ENCODE data around the gene MKX.

The MKX gene

DNA sequence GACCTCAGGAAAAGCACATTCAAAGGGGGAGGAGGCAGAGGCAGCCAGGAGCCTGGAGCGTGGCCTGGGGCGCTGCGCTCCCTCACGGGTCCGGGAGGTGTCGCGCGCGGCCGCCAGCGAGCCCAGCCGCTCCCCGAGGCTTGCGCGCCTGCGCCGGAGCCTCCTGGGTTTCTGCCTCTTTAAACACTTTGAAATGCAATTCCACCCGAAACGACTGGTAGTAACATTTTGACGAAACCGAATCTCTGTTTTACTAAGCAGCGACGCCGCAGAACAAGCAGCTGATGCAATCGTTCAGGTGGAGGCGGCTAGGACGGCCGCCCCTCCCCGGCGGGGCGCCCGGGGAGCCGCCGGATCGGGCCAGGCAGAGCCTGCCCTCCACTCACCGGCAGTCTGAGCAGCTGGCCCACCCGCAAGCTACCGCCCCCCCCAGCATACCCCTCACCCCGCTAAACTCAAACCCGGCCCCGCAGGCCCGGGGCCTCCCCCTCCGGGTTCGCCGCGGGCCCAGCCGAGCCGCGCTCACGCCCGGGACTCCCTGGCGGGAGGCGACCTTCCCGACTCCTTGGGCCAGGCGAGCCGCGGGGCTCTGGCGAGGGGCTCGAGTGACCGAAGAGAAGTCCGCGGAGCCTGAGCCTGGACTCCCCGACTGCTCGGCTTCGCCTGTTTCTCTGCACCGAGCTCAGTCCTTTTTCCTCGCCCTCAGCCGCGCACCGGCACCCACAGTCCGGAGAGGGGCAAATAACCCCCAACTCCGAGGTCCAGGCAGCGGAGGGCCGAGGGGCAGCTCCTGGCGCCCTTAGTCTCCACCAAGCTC, 3.2 kb downstream of the MKX start:
- peak; percentile 24 for DNase-seq

DNA sequence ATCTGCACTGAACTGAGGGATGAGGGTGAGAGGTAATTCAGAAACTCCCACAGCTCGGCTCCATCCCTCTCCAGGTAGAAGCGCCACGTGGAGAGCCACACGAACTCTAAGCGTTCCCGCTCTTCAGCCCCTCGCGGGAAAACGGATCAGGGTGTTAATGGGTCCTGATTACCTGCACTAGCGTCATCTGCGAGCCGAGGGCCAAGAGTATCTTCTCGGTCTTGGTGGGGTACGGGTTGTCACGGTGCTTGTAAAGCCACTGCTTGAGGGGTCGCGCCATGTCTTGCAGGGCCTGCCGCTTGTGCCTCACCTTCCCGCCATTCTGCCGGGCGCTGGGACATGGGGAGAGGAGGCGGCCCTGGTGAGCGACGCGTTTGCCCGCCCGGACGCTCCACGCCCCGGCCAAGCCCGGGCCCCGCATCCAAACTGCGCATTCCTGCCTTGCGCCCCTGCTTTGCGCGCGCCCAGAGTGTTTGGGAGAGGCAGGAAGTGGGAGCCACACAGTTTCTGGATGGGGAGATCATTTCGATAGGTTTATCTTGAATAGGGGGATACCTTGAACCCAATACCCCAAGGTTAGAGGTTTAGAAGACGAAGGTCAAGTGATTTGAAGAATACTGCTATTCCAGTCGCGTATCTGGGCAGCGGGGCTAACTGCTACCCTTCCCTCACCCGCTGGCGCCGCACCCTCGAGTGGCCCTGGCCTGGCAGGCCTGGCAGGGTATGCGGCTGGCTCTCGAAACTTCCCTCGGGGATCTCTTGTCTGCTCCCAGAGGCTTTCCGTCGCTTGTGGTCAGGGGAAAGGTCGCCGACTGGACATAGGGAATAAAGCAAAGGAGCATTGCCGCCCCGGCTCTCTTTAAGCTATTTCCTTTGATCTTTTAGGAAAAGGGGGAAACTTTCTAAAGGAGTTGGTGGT, 4.2 kb downstream of the MKX start:
- no peak for DNase-seq

DNA sequence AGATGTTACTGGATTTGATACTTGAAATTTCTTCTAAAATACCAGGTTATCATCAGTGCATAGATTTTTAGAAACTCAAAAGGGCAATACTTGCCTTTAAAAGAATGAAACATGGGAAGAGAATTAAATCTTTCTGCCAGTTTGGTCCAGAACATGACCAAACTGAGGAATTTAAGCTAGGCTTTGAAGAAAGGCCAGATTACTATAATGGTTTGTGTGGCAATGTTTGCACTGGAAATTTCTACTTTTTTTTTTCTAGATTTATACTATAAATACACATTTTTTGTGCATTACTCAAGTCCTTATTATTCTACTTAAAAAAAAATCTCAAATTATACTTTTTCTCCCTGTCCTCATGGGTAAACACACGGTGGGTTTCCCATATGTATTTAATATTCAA, 9.2 kb downstream of the MKX start:
- no peak for DNase-seq

DNA sequence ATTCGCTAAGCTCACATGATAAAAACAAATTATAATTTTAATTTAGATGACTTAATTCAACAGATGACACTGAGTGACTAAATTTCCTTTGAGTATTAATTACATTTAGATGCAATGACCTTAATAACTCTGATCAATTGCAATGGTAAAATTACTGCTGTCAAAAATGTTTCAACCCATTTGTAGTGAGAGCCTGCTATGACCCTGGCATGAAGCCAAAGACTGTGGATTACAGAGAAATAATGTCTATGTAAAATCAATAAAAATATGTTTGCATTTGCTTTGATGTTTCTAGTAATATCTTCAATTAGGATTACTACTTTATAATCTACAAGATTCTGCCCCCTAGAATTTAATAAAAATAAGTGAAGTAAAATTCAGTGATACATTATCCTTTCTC, 15.6 kb downstream of the MKX start:
- DNase-seq = no peak

DNA sequence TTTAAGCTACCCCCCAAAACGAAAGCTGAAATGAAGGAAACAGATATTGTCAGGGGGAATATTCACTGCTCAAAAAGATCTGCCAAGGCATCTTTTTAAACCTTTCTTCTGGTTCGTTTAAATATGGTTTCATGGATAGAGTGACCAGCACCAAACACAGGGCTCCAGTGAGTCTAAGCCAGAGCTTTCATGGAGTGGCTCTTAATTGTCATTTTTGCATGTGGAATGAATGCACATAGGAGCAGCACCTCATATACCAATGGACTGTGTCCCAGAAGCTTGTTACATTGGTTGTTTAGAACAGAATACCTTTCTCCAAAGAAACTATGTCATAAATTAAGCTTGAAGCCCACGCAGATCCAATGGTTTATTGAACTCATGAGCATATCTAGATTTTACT, 17.3 kb downstream of the MKX start:
- DNase-seq = no peak

DNA sequence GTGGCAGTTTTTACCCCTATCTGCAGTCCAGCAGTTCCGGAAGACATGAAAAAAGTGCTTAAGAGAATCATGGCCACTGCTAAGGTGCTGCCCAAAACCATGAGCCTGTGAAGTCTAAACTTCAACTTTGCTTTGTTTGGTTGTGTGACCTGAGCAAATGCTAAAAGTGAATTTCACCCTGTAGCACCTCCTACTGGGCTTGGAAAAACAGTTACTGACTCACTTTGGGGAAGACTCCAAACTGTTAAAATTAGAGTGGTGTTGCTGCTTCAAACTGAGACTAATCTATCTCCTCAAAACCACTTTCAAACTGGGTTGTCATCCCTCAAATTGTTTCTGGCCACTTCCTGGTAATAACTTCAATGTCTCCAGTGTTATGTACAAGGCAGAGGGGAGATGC, 21.3 kb downstream of the MKX start:
- no peak for DNase-seq

DNA sequence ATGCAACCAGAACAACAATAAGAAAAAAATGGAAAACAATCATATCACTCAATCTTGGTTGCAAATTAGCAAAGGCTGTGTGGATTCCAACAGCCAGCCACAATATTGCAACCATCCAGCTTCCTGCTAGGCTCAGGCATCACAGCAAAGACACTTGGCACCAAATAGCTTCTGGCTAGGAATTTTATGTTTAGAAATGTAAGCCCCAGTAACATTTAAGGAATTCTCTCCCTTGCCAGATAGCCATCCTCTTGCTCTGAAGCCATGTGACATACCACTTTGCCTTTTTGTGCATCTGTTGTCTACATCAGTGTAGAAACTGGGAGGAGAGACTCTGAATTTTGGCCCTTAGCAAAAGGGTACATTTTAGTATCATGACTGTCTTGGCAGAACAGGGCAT, 22.2 kb downstream of the MKX start:
- no peak for DNase-seq

DNA sequence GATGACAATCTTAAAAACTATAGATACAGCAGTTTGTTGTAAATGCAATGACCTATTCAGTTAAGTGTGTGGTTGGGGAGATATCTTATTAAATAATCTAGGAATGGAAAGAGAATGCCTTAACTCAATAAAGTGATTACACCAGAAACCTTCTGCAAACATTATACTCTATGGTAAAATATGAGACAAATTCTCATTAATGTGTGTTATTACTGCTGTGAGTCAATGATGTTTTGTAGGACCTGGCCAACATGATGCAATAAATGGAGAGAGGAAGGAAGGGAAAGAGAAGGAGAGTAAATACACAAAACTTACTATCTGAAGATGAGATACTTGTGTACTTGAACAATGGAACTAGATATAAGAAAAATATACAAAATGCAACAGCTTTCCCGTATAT, 25.1 kb downstream of the MKX start:
- DNase-seq = no peak

DNA sequence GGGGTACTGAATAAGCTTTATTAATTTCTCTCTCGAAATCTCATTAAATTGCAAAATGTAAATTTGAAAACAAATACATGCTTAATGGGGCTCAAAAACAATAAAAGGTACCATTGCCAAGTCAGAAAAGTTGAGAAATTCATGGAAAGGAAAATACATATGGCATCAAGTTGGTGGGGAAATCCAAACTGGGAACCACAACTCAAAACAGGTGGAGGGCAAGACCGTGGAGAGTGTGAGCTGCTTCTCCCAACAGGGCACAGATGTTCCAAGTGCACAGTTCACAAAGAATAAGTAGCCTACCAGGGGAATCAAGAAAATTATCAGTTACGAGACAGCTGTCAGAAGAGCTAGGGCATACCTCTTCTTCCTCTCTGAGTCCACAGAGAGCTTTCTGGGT, 26.6 kb downstream of the MKX start:
- DNase-seq = no peak

DNA sequence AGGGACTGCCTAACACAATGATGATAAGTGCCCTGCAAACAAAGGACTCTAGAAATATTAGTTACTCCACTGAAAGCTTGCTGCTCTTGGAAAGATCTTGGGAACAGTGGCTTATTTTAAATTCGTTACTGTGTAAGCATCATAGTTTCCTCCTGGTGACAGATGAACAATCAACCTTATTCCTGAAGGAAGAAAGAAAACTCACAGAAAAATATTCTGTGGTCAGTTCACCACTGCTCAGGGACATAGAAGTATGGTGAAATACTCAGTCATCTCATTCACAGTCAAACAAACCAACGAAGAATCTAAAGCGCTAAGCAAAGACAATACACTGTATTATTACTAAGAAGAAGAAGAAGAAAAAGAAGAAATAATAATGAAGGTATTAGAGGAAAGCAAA, 27.8 kb downstream of the MKX start:
- DNase-seq = no peak

DNA sequence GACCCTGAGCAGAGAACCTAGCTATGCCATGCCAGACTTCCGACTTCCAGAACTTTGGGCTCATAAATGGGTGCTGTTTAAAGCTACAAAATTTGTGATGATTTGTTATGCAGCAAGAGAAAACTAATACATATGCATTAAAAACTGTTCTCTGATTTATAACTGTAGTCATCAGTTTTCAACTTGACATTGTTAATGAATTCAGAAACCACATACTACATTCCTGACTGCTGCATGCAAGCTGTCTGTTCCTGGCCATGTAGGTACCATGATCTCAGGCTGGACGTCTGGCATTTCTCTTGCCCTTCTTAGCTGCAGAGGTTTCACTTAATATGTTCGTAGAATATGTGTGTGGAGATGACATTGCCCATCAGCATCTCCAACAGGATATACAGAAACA, 28.4 kb downstream of the MKX start:
- no peak for DNase-seq

DNA sequence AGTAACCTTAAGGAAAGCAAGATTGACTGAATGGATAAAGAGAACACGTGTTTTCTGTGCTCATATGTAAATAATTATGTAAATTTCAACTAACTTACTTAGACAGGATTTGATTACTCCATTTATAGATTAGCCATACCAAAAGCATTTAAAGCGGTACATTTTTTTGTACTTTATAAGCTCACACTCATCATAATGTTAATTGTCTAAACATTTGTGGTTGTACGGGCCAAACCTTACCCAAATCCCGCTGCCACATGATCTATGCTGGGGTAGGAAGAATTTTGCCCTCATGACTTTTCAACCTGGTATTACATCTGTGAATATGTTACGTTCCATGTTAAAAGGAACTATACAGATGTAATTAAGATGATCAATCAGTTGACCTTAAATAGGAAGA, 29.1 kb downstream of the MKX start:
- DNase-seq = no peak

DNA sequence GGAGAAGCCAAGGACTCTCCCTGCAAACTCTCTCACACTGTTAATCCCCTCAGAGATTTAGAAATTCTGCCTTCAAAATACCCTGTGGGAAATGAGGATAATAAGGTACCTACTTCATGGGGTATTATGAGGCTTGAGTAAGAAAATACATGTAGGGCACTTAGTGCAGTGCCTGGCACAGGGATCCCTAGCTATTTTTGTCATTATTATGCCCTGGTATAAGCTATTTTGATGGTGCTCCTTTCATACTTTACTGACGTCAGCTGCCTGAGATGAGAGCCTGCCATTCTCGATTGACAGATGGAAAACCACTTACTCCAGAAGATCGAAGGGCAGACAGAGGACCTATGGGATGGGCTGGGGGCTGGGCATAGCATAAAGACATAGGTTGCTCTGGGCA, 30.1 kb downstream of the MKX start:
- no peak for DNase-seq

DNA sequence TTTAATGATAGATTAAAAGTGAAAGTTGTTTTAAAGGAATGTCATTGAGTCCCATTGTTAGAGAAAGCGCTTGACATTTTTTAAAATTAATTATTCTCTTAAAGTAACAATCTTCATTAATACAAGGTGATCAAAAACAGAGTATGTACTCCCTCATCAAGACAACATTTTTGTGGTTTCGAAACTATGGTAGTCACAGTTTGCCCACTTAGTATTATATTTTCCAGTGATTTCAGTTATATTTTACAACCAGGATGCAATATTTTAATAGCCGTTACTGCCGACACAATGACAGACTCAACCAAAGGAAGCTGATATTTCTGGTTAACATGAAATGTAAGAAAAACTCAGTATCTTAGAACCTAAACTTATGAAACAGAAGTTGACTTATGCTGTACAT, 31.3 kb downstream of the MKX start:
- no peak for DNase-seq

DNA sequence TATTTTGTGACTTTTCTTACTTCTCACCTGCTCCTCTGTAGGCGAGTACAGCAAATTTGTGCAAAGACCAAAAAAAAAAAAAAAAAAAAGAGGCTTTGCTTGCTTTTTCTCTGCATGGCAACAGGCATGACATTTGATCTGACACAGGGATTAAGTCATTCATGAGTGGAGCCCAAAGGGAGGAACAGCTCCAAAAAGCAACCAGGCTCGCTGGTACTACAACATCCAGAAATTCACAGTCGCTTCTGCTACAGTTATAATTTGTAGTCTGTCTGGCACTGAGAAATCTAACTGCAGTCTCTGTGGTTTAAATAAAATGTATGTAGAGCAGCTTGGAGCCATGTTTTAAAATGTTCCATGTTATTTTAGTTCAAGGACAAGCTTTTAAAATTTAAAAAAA, 31.7 kb downstream of the MKX start:
- no peak for DNase-seq

DNA sequence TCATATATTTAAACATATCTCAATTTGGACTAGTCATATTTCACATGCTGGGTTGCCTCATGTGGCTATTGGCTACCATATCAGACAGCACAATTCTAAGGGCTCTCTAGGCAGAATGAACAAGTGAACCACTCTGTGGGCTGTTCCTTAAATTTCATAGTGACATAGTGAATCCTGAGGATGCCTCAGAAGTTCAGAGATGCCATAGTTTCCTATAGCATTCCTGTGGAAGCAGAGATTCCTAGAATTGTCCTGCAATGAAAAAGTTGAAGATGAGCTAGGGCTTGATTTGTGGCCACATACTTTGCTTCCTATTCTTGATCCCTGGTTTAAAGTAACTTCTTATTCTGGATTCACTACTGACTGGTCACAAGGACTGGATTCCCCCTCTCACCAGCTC, 35.6 kb downstream of the MKX start:
- no peak for DNase-seq

DNA sequence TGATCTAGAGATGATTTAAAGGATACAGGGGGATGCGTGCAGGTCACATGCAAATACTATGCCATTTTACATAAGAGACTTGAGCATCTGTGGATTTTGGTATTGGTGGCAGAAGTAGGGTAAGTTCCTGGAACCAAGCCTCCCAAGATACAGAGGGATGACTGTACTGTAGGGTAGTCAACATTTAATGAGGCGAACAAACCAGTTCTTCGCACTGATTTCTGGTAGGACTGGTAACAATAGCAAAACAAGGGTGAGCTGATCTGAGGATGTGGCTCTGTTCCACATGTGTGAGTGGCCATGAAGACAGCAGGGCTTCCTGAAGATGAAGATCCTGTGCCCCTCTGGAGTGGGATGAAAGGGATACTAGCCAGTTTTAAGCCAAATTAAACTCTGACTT, 36.3 kb downstream of the MKX start:
- no peak for DNase-seq

DNA sequence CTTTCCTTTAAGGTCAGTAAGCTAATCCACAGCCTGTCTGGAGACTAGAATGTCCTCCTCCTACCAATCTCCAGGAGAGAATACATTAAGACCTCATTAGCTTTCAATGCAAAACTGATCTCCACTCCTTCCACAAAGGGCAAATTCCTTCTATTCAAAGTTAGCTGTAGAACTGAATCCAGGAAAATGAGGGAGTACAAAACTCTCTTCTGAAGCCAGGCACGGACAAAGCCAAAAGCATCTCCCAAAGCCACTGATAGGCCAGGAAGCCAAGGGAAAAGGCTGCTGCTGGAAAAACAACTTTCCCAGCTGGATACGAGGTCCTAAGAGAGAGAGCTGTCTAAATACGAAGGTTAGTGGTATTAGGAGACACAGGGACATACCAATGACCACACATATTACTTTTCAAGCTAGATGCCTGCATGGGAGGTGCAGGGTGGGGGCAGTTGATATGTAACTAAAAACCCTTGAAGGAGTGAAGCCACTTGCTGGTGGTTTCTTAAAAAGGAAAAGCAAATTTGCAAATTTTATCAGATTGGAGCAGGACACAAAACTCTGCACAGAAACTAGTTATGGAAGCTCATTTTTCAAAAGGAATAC, 43.6 kb downstream of the MKX start:
- DNase-seq = no peak

DNA sequence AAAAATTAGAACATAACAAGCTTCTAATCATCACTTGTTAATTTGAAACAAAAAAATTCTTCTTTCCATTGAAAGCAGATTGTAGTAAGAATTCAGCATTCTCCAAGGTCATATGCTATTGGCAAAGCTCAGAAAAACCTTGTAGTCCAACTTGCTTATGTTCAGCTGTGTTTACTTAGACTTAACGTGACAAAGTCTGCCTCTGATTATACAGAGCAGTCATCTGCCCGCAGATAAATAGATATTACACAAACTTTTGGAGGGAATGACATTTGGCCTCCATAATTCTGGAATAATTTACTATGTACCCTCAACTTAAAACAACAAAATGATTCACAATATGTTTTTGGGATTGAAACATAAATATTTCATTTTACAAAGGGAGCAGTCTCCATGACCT, 45.8 kb downstream of the MKX start:
- no peak for DNase-seq

DNA sequence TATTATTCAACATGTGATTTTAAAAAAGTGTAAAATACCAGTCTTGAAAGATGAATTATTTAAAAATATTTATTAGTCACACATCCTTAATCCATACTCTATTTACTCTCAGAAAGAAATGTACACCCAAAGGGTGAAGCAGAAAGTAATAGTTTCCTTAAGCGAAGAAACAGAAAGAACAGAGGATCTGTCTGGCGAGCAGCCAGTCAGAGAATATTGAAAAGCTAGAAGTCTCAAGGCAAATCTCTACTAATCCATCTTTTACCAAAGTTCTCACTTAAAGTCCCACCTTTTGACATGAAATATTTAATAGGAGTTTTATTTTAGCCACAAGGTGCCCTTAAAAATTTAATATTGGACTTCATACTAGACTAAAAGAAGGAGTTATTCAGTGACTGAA, 46.7 kb downstream of the MKX start:
- DNase-seq = no peak

DNA sequence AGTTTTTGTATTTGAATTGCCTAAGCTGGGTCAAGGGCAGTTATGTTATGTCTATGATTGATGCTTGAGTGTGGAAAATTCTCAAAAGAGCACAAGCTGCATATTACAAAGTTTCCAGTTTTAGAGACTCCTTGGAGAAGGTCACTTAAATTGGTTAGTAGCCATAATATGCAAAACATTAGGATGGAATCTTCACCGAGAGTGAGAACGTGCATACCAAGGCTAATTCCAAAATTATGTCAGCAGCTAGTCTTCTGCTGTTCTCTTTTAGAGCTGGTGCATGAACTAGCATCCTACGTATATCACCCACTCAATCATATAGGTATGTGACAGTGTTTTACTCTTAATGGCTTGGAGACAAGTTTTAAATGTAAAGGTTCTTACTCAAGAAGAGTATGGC, 49.2 kb downstream of the MKX start:
- no peak for DNase-seq

DNA sequence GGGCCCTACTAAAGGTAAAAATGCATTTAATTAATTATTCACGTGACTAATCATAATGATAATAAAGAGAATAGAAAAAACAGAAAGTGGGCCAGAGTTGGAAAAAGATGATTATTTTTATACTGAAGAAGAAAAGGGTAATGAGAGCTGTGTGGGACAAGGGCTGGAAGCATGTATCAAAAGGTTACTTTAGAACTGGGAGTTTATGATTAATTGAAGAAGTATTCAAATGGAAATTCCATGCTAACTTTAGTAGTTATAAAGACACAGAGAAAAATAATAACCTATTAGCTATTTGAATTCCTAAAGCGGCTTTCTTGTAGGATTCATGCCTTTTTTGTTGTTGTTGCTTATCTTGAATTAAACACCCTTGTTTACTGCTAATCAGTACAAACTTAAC, 49.9 kb downstream of the MKX start:
- no peak for DNase-seq

DNA sequence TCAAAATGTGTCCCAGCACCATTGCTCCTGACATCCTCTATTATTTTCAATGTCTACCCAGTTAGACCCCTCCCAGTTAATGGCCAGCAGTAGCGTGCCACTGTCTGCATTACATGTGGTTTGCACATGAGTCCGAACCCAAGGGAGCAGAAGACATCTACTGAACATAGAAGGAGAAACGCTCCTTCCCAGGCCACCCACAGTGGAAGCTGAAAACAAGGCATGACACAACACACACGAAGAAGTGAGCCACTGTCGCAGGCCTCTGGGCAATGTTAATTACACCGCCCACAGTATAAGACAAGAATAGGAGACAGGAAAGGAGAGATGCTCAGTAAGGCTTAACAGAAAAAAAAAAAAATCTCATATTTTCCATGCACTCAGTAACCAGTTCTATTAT, 50.5 kb downstream of the MKX start:
- no peak for DNase-seq

DNA sequence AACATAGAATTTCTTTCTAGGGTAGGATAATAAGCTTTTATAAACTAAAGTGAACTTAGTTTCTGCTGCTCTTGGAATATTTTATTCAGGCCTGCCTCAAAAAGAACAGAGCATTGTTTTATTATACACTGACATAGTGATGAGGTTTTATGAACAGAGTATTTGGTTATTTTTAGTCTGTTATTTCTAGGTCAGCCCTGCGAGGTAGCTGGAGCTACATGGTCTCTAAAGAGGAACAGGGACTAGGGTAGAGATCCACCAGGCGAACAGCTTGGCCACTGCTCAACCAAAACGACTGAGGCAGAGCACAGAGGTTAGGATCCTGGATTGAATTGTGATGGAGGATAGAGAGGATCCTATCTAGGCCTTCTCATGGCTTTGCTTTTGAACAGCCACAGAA, 53.0 kb downstream of the MKX start:
- DNase-seq = no peak
